GM06990 (cell line): ENCODE data around the gene INPP5E.
"Not testable (repeated sequence)": the region's sequence is repeated elsewhere in the genome, so short reads cannot be mapped to it uniquely, and the experiment has no call there.

Experiments used
- DNase-seq: peaks from one replicate; pipeline ENCODE4 v3.0.0-alpha.2; 2011; ENCODE audit not compliant: insufficient read length; ENCODE audit errors: extremely low read depth
- H3K27me3 ChIP-seq: replicated peaks from 2 replicates; pipeline ENCODE4 v1.6.0; 2011; ENCODE audit warnings: low read length; ENCODE audit not compliant: control insufficient read depth, insufficient read depth
- H3K36me3 ChIP-seq: 2 replicates; pipeline ENCODE4 v1.5.1; 2011; ENCODE audit warnings: low read length; ENCODE audit not compliant: control insufficient read depth, insufficient read depth
- H3K4me3 ChIP-seq: replicated peaks from 2 replicates; pipeline ENCODE4 v1.5.1; 2011; ENCODE audit warnings: low read depth, mild to moderate bottlenecking, control low read depth, low read length
- CTCF ChIP-seq: IDR thresholded peaks from 2 replicates; pipeline ENCODE4 v1.5.1; 2011; ENCODE audit warnings: low read length, control low read depth, mild to moderate bottlenecking, inconsistent platforms; ENCODE audit not compliant: insufficient read depth, poor library complexity, severe bottlenecking

Gene INPP5E

GRCh38 chr9:136430588-136431234 is 8.9 kb downstream of the INPP5E start:
- Histone ChIP-seq H3K27me3 (no peaks in the 10 kb centered on the region), H3K36me3 (peaks cover 14% of the 10 kb centered on the region), H3K4me3 (no peak overlapping the region)
- no peak for TF ChIP-seq CTCF
- DNase-seq: no peak

GRCh38 chr9:136429683-136430491 is 9.8 kb downstream of the INPP5E start:
- no peaks in the 10 kb centered on the region for H3K27me3 ChIP-seq
- peaks cover 12% of the 10 kb centered on the region for H3K36me3 ChIP-seq
- H3K4me3 ChIP-seq: no peak overlapping the region
- no peak for DNase-seq
- no peak for TF ChIP-seq CTCF

- no peak for DNase-seq
- no peak overlapping the region for H3K4me3 ChIP-seq
- H3K36me3 ChIP-seq: peaks cover 12% of the 10 kb centered on the region
- no peak for TF ChIP-seq CTCF
- H3K27me3 ChIP-seq: no peaks in the 10 kb centered on the region
Observed at GRCh38 chr9:136429075-136429628, 10.5 kb downstream of the INPP5E start.

- DNase-seq: no peak
- H3K36me3 ChIP-seq: peaks cover 21% of the 10 kb centered on the region
- no peak for TF ChIP-seq CTCF
- no peaks in the 10 kb centered on the region for H3K27me3 ChIP-seq
- no peak overlapping the region for H3K4me3 ChIP-seq
Observed at GRCh38 chr9:136426787-136427186, 12.9 kb downstream of the INPP5E start.

- not testable (repeated sequence) for H3K4me3 ChIP-seq, DNase-seq, H3K27me3 ChIP-seq
- peaks cover 17% of the 10 kb centered on the region for H3K36me3 ChIP-seq
Observed at GRCh38 chr9:136425367-136425766, 14.3 kb downstream of the INPP5E start.

GRCh38 chr9:136424750-136425362 is 14.8 kb downstream of the INPP5E start:
- no peaks in the 10 kb centered on the region for H3K27me3 ChIP-seq
- H3K36me3 ChIP-seq: peaks cover 17% of the 10 kb centered on the region
- TF ChIP-seq CTCF: no peak
- no peak for DNase-seq
- H3K4me3 ChIP-seq: no peak overlapping the region
